Skin of body (tissue), 3 donors: Measurements from ENCODE around the gene GNA14. TPM values are rescaled to one million over a fixed set of nuclear protein-coding genes. Genes with fewer than 3 reads are reported as not detected.
"Not testable (repeated sequence)": the region's sequence is repeated elsewhere in the genome, so short reads cannot be mapped to it uniquely, and the experiment has no call there.

Experiments
- DNase-seq: peaks from one replicate; lab custom pipeline; 2025; lab: John Stamatoyannopoulos, UW
- small RNA-seq: library from RNA; depleted of rRNA; stranded (forward); fragments of <200 nt; gene quantifications from one replicate; pipeline ENCODE3, GENCODE V24; 2014; ENCODE audit warnings: low replicate concordance
- total RNA-seq: library from RNA; depleted of rRNA; stranded (reverse); fragments of >200 nt; gene quantifications from one replicate; pipeline ENCODE4 v1.2.3, GENCODE V29; 2014

The GNA14 gene
- total RNA-seq, 1 donor from 2014 or later, result 1.6 TPM

GRCh38 chr9:77421506-77422265 is 226.4 kb downstream of the GNA14 start:
- no peak for DNase-seq

GRCh38 chr9:77420641-77421040 is 227.5 kb downstream of the GNA14 start:
- no peak for DNase-seq

- DNase-seq, result no peak
These were observed 229.9 kb downstream of the GNA14 start for GRCh38 chr9:77418226-77418625.

- no peak for DNase-seq
These were observed 230.6 kb downstream of the GNA14 start for GRCh38 chr9:77417566-77417965.

- DNase-seq, result not testable (repeated sequence)
These were observed 239.6 kb downstream of the GNA14 start for GRCh38 chr9:77408521-77408920.

- DNase-seq, result no peak
These were observed 244.9 kb downstream of the GNA14 start for GRCh38 chr9:77403239-77403638.

GRCh38 chr9:77402286-77402685 is 245.8 kb downstream of the GNA14 start:
- DNase-seq, result no peak

GRCh38 chr9:77399964-77400363 is 248.2 kb downstream of the GNA14 start:
- no peak for DNase-seq

GRCh38 chr9:77398581-77398980 is 249.5 kb downstream of the GNA14 start:
- not testable (repeated sequence) for DNase-seq

GRCh38 chr9:77392328-77392727 is 255.8 kb downstream of the GNA14 start:
- no peak for DNase-seq

- no peak for DNase-seq
These were observed 256.3 kb downstream of the GNA14 start for GRCh38 chr9:77391834-77392233.

GRCh38 chr9:77386187-77386586 is 261.9 kb downstream of the GNA14 start:
- DNase-seq, result no peak

- DNase-seq, result no peak
These were observed 263.7 kb downstream of the GNA14 start for GRCh38 chr9:77384406-77384805.

- DNase-seq, result no peak
These were observed 272.1 kb downstream of the GNA14 start for GRCh38 chr9:77375956-77376532.

GRCh38 chr9:77374266-77374665 is 273.9 kb downstream of the GNA14 start:
- no peak for DNase-seq

Small RNA genes lying within 50 kb of the gene (small RNA-seq; reads per million reads assigned to genes)
- gene RNU6-1303P, result not detected
